Ascending aorta (tissue), 1 donor: ENCODE data around the gene VMO1. TPM values are rescaled to one million over a fixed set of nuclear protein-coding genes. Genes with fewer than 3 reads are reported as not detected.

ENCODE experiments used
- total RNA-seq: library from RNA; depleted of rRNA; stranded (reverse); fragments of >200 nt; gene quantifications from one replicate; pipeline ENCODE4 v1.1.0, GENCODE V29; 2016

Gene VMO1
- total RNA-seq, 1 donor from 2014 or later, result not detected

Other genes starting within 250 kb of the VMO1 start
- gene MYBBP1A, start 231.0 kb downstream of the VMO1 start, total RNA-seq, result 94.5 TPM
- gene GGT6, start 225.8 kb downstream of the VMO1 start, total RNA-seq, result not detected
- gene SMTNL2, start 201.8 kb downstream of the VMO1 start, total RNA-seq, result 15.6 TPM
- gene ALOX15, start 144.7 kb downstream of the VMO1 start, total RNA-seq, result not detected
- 22.8 TPM for gene PELP1, start 82.2 kb downstream of the VMO1 start, total RNA-seq
- 43.4 TPM for gene ARRB2, start 75.7 kb downstream of the VMO1 start, total RNA-seq
- 10.9 TPM for gene MED11, start 54.9 kb downstream of the VMO1 start, total RNA-seq
- not detected for gene ZMYND15, start 46.5 kb downstream of the VMO1 start, total RNA-seq
- gene CXCL16, start 46.4 kb downstream of the VMO1 start, total RNA-seq, result 12.5 TPM
- gene TM4SF5, start 14.5 kb downstream of the VMO1 start, total RNA-seq, result not detected
- not detected for gene GLTPD2, start 2.6 kb upstream of the VMO1 start, total RNA-seq
- 160 TPM for gene PSMB6, start 9.8 kb upstream of the VMO1 start, total RNA-seq
- 64.5 TPM for gene PLD2, start 20.8 kb upstream of the VMO1 start, total RNA-seq
- gene MINK1, start 47.0 kb upstream of the VMO1 start, total RNA-seq, result 45.6 TPM
- gene C17orf107, start 113.2 kb upstream of the VMO1 start, total RNA-seq, result not detected
- gene CHRNE, start 116.7 kb upstream of the VMO1 start, total RNA-seq, result not detected
- gene GP1BA, start 145.9 kb upstream of the VMO1 start, total RNA-seq, result not detected
- gene SLC25A11, start 153.7 kb upstream of the VMO1 start, total RNA-seq, result 56.2 TPM
- 164 TPM for gene RNF167, start 153.9 kb upstream of the VMO1 start, total RNA-seq
- 1,046 TPM for gene PFN1, start 162.2 kb upstream of the VMO1 start, total RNA-seq
- gene ENO3, start 164.8 kb upstream of the VMO1 start, total RNA-seq, result not detected
- 4.9 TPM for gene SPAG7, start 181.5 kb upstream of the VMO1 start, total RNA-seq
- gene CAMTA2, start 201.3 kb upstream of the VMO1 start, total RNA-seq, result 72.1 TPM
- gene INCA1, start 211.2 kb upstream of the VMO1 start, total RNA-seq, result not detected
- 94.0 TPM for gene KIF1C, start 211.6 kb upstream of the VMO1 start, total RNA-seq
- not detected for gene SLC52A1, start 249.1 kb upstream of the VMO1 start, total RNA-seq